Endothelial cell of umbilical vein (primary cell): ENCODE data around the gene LIX1.

Source experiments
- POLR2A ChIP-seq: IDR thresholded peaks from 2 replicates; pipeline ENCODE4 v1.6.1; 2012; ENCODE audit warnings: low read depth, mild to moderate bottlenecking, control low read depth, low read length
- POLR2AphosphoS5 ChIP-seq: IDR thresholded peaks from 2 replicates; pipeline ENCODE4 v1.6.1; 2012; ENCODE audit warnings: low read depth, mild to moderate bottlenecking, control low read depth, low read length, moderate library complexity; ENCODE audit not compliant: insufficient read depth
- TF ChIP-seq, protein P1 (sequence below): IDR thresholded peaks from 2 replicates; pipeline ENCODE4 v1.6.1; 2011; ENCODE audit not compliant: insufficient read depth, insufficient read length

DNA sequence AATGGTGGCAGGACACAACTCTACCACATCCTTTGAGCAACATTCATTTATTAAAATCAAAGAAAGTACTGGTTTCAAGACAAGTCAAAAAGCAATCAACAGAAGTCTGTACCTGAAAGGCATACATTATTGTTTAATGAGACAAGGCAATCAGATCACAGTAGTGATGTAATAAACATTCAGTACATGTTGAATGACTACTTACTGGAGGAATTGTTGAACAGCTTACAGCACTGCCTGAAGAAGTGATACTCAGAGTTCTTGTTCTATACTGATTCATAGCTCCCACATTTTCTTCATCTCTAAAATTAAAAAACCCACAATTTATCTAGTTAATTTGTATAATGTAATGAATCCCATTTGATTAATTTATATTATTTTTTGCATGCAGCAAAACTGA, 22.4 kb upstream of the LIX1 start:
- TF ChIP-seq POLR2A (no peak), POLR2AphosphoS5 (no peak)
- TF ChIP-seq, protein P1, sequence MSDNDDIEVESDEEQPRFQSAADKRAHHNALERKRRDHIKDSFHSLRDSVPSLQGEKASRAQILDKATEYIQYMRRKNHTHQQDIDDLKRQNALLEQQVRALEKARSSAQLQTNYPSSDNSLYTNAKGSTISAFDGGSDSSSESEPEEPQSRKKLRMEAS: no peak
